Effector memory CD4-positive, alpha-beta T cell (primary cell): ENCODE data around the gene DDX24.

ENCODE experiments used
- DNase-seq, 3 donors: peaks; one replicate each; pipeline ENCODE4 v3.0.0-alpha.2; 2020
- H3K27ac ChIP-seq: 2 replicates; pipeline ENCODE4 v1.7.0; 2013; ENCODE audit warnings: mild to moderate bottlenecking, low read length, moderate library complexity; ENCODE audit not compliant: insufficient read depth, poor library complexity, severe bottlenecking
- H3K27me3 ChIP-seq: replicated peaks from 2 replicates; pipeline ENCODE4 v1.7.0; 2013; ENCODE audit warnings: mild to moderate bottlenecking, low read length; ENCODE audit not compliant: insufficient read depth, control insufficient read depth, poor library complexity, severe bottlenecking
- H3K36me3 ChIP-seq: 2 replicates; pipeline ENCODE4 v1.7.0; 2013; ENCODE audit warnings: mild to moderate bottlenecking, low read length, moderate library complexity; ENCODE audit not compliant: control insufficient read depth, insufficient read depth
- H3K4me1 ChIP-seq: 2 replicates; pipeline ENCODE4 v1.7.0; 2013; ENCODE audit warnings: low read length, mild to moderate bottlenecking; ENCODE audit not compliant: control insufficient read depth, insufficient read depth, poor library complexity, severe bottlenecking
- H3K4me3 ChIP-seq: 2 replicates; pipeline ENCODE4 v1.7.0; 2013; ENCODE audit warnings: low read length, low read depth, mild to moderate bottlenecking; ENCODE audit not compliant: insufficient read depth, poor library complexity, severe bottlenecking
- H3K9me3 ChIP-seq: 2 replicates; pipeline ENCODE4 v1.7.0; 2013; ENCODE audit warnings: mild to moderate bottlenecking, low read length, moderate library complexity; ENCODE audit not compliant: control insufficient read depth

The DDX24 gene

DNA sequence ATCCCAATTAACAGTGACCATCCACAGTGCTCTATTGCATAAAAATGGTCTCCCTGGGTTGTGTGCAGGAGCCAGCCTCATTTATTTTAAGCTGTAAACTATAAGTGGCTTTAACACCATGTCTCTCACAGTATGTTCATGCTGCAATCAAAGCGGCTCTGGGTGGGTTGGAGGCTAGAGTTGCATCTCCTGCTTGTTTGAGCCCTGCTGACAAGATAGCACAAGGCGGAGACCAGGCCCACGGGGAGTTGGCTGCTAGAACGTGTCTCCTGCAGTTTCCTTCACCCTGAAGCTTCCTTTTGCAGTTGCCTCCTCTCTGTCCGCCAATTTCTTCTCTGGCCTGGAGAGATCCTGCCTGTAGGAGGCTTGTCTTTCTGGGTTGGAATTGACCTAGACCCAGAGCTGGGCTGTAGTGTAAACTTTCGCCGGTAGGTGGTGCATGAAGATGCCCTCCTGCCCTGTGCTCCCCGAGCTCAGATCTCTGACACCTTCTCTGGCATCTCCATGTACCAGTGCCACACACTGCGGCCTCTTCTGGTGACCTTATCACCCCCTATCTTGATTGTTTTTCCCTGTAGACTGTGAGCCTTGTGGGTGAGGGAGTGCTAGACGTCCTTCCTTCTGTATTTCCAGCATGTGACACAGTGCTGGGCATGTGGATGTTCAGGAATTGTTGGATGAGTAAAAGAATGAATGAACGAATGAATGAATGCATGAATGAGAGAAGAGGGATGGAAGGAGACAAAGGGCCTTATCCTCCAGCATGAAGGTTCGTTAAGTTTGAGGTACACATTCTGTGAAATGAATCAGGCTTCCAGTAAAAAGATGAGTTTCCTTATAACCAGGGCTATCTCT, 44.5 kb downstream of the DDX24 start:
- no peaks in the 10 kb centered on the region for H3K27me3 ChIP-seq
- H3K9me3 ChIP-seq: no peaks in the 10 kb centered on the region
- no peak overlapping the region for H3K4me3 ChIP-seq
- H3K36me3 ChIP-seq: no peaks in the 10 kb centered on the region
- no peak overlapping the region for H3K27ac ChIP-seq
- no peaks in the 10 kb centered on the region for H3K4me1 ChIP-seq
- DNase-seq: peak; percentile 43 to 55 (median 53)

DNA sequence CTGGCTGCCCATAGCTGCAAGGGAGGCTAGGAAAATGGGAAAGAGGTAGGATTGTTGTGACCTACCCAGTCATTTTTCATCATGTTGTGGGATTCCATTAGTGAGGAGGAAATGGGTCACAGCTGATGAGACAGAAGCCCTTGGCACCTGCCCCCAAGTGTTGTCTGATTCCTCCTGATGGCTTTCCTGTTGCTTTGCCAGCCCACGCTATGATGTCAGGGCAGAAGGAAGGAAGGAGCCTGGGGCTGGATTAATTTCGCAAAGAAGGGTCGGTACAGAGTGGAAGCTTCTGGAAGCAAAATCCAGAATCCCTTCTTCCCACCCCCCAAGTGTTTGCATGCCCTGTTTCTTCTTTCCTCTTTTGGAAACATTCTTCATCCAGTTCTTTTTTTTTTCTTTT, 46.1 kb downstream of the DDX24 start:
- Histone ChIP-seq H3K4me3 (no peak overlapping the region), H3K9me3 (no peaks in the 10 kb centered on the region), H3K36me3 (no peaks in the 10 kb centered on the region), H3K27me3 (no peaks in the 10 kb centered on the region), H3K4me1 (no peaks in the 10 kb centered on the region), H3K27ac (no peak overlapping the region)
- no peak for DNase-seq

DNA sequence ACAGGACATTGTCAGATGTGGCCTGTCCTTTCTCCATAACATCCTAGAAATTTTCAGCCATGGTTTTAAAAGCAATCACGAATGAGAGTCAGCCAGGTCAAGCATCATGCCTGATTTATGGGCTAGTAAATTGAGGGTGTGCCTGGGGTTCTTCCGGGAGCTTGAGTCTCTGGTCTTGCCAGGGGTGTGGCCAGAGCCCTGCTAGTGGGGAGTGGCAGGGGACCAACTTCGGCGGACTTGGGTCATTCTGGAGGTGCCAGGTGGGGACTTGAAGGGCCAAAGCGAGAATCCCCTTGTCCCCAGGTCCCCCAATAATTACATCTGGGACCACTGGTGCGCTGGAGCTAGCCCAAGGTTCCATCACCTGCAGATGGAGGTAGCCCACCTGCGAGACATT, 49.1 kb downstream of the DDX24 start:
- no peak overlapping the region for H3K27ac ChIP-seq
- H3K9me3 ChIP-seq: no peaks in the 10 kb centered on the region
- H3K27me3 ChIP-seq: no peaks in the 10 kb centered on the region
- no peak for DNase-seq
- H3K4me1 ChIP-seq: peaks cover 12% of the 10 kb centered on the region
- H3K4me3 ChIP-seq: no peak overlapping the region
- H3K36me3 ChIP-seq: no peaks in the 10 kb centered on the region

DNA sequence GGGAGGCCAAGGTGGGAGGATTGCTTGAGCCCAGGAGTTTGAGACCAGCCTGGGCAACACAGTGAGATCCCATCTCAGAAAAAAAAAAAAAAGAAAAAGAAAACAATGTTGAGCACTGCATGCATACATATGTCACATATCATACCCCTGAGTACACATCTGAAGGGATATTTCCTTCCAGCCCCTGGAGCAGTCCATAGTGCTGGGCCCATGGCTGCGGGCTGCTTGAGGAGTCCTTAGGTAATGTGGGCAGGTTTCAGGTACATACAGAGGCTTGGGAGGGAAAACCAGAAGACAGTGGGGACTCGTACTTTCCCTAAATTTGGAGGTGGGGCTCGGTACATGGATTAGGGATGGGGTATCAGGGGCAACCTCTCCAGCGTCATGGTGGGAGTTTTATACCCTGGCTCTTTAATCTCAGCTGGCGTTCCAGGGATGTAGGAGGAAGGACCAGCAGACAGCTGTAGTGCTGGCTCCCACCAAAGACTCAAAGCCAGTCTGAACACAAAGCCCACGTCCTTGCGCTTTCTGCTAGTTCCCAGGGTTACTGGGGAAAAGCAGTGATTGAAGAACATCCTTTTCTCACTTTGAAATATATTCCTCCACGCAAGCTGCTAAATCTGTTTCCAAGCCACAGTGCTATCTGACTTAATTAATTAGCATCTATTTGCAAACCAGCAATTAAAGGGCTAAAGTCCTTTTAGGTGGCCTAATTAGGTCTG, 49.7 kb downstream of the DDX24 start:
- H3K27ac ChIP-seq: no peak overlapping the region
- no peaks in the 10 kb centered on the region for H3K36me3 ChIP-seq
- no peak overlapping the region for H3K4me3 ChIP-seq
- H3K4me1 ChIP-seq: peaks cover 17% of the 10 kb centered on the region
- DNase-seq: no peak
- H3K27me3 ChIP-seq: no peaks in the 10 kb centered on the region
- no peaks in the 10 kb centered on the region for H3K9me3 ChIP-seq

DNA sequence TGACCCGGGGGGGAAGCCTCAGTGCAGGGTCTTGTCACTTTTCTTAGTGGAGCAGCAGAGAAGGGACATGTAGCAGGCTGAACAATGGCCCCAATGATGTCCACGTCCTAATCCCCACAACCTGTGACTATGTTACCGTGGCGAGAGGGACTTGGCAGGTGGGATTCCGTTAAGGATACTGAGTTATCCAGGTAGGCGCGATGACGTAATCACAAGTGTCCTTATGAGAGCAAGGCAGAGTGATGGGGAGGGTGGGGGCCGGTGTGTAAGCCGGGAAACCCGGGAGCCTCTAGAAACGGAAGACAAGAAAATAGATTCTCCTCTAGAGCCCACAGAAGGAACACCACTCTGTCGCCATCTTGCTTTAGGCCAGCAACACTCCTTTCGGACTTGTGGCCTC, 50.4 kb downstream of the DDX24 start:
- Histone ChIP-seq H3K27me3 (no peaks in the 10 kb centered on the region), H3K36me3 (no peaks in the 10 kb centered on the region), H3K27ac (no peak overlapping the region), H3K9me3 (no peaks in the 10 kb centered on the region), H3K4me3 (no peak overlapping the region), H3K4me1 (peaks cover 17% of the 10 kb centered on the region)
- no peak for DNase-seq

DNA sequence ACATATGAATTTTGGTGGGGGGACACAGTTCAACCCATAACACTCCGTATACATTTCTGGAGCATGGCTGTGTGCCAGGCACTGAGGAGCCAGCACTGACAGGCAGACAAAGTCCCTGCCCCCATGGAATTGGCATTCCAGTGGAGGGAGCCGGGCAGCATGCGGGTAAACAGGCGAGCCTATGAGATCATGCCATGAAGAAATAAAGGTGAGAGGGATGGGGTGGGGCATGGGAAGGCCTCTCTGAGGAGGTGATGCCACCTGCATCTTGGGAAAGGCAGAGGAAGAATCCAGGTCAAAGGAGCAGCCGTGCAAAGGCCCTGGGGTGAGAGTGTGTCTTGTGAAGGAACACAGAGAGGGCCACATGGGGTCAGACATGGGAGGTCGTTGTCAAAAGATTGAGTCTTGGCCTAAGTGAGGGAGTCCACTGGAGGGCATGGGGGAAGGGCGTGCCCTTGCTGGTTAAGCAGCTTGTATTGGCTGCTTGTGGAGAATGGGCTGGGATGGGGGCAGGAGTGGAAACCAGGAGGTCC, 51.3 kb downstream of the DDX24 start:
- Histone ChIP-seq H3K4me1 (peaks cover 17% of the 10 kb centered on the region), H3K27me3 (no peaks in the 10 kb centered on the region), H3K9me3 (no peaks in the 10 kb centered on the region), H3K27ac (no peak overlapping the region), H3K36me3 (no peaks in the 10 kb centered on the region), H3K4me3 (no peak overlapping the region)
- DNase-seq: no peak

DNA sequence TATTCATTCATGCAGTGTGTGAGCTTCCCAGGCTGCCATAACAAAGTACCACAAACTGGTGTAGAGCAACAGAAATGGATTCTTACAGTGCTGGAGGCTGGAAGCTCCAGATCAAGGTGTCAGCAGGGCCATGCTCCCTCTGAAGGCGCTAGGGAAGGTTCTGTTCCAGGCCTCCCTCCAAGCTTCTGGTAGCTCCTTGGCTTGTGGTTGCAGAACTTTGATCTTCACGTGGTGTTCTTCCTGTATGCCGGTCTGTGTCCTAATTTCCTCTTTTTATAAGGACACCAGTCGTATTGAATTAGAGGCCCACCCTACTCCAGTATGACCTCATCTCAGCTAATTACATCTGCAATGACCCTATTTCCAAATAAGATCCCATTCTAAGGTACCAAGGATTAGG, 51.7 kb downstream of the DDX24 start:
- no peak overlapping the region for H3K27ac ChIP-seq
- no peak overlapping the region for H3K4me3 ChIP-seq
- peaks cover 17% of the 10 kb centered on the region for H3K4me1 ChIP-seq
- no peaks in the 10 kb centered on the region for H3K9me3 ChIP-seq
- DNase-seq: no peak
- H3K27me3 ChIP-seq: no peaks in the 10 kb centered on the region
- H3K36me3 ChIP-seq: no peaks in the 10 kb centered on the region

DNA sequence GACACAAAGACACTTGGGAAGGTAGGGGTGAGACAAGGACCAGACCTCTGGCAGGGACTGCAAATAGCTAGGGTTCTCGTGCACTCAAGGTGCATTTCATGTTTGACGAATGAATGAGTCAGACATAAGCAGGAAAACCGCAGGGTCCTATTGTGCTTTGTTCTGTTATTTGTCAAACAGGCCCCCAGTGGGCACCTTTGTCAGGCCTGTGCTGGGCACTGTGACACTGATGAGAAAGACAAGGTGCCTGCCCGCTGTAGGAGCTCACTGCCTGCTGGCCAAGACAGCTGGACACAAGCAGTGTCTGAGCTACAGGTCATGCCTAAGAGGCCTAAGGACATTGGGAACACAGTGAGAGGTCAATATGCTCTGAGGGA, 52.6 kb downstream of the DDX24 start:
- no peak overlapping the region for H3K4me3 ChIP-seq
- H3K27me3 ChIP-seq: no peaks in the 10 kb centered on the region

DNA sequence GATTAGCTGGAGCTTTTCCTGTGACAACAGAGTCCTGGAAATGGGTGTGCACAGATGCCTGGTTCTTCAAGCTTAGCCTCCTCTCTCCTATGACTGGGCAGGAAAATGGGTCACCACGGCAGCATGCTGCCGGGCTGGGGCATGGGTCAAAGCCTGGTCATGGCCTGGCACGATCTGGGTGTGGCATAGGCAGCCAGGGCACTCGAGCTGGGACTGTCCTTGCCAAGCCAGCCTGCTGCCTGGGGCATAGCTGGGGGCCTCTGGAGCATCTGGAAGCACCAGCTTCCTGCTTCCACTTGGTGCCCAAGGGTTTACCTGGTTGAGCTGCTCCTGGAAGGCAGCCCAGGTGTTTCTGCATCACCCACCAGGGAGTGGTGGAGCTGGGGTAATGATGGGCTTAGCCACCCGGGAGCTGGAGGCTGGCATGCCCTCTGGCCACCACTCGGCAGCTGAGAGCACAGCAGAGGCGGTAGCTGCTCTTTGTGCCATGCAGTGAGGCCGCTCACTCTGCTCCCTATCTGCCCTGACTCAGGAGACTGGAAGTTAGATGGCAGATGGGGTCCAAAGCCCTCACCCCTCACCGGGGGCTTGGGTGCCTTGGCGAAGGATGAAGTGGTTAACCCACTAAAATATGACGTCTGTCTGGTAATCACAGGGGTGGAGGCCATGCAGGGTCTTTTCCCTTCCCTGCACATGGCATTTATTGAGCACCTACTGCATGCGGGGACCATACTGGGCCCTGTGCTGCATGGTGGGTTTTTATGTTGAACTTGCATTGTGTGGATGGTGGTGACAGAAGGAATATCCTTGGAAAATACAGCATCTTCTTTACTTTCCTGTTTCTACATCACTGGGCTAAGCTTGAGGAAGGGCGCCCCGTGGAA, 53.2 kb downstream of the DDX24 start:
- Histone ChIP-seq H3K4me3 (no peak overlapping the region), H3K36me3 (no peaks in the 10 kb centered on the region), H3K27ac (no peak overlapping the region), H3K9me3 (no peaks in the 10 kb centered on the region), H3K4me1 (peaks cover 17% of the 10 kb centered on the region), H3K27me3 (no peaks in the 10 kb centered on the region)
- DNase-seq: no peak

More for the DNA sequence above, 52.6 kb downstream of the DDX24 start:
- H3K27ac ChIP-seq: no peak overlapping the region
- H3K9me3 ChIP-seq: no peaks in the 10 kb centered on the region
- DNase-seq: no peak
- peaks cover 17% of the 10 kb centered on the region for H3K4me1 ChIP-seq
- H3K36me3 ChIP-seq: no peaks in the 10 kb centered on the region
